GM12878 (cell line): ENCODE results near the gene NELFE. TPM values are rescaled to one million over a fixed set of nuclear protein-coding genes. Genes with fewer than 3 reads are reported as not detected.

Experiments
- CBX3 ChIP-seq: fragments of 200-600 bp; sonication (generic); IDR thresholded peaks from 2 replicates; pipeline ENCODE4 v1.6.1; 2016; ENCODE audit warnings: low read depth, borderline replicate concordance
- CREB1 ChIP-seq: IDR thresholded peaks from 2 replicates; pipeline ENCODE4 v1.6.1; 2012; ENCODE audit warnings: low read depth, mild to moderate bottlenecking, inconsistent platforms
- DPF2 ChIP-seq: fragments of 450-650 bp; IDR thresholded peaks from 2 replicates; pipeline ENCODE4 v1.6.1; 2017; ENCODE audit warnings: mild to moderate bottlenecking
- GATAD2B ChIP-seq: fragments of 450-650 bp; conservative IDR thresholded peaks from 2 replicates; pipeline ENCODE4 v1.6.1; 2017; ENCODE audit warnings: low read depth, mild to moderate bottlenecking, moderate library complexity
- HDAC2 ChIP-seq: fragments of 200-600 bp; sonication (generic); IDR thresholded peaks from 2 replicates; pipeline ENCODE4 v1.6.1; 2017
- JUNB ChIP-seq: IDR thresholded peaks from 2 replicates; pipeline ENCODE4 v1.6.1; 2016; ENCODE audit warnings: antibody characterized with exemption, mild to moderate bottlenecking
- NBN ChIP-seq: fragments of 450-650 bp; IDR thresholded peaks from 2 replicates; pipeline ENCODE4 v1.6.1; 2016
- NFYA ChIP-seq: IDR thresholded peaks from 2 replicates; pipeline ENCODE4 v1.6.1; 2011; ENCODE audit warnings: low read depth, mild to moderate bottlenecking, low read length, improper control_type of control experiment, borderline replicate concordance
- NR2C2 ChIP-seq: IDR thresholded peaks from 2 replicates; pipeline ENCODE4 v1.6.1; 2011; ENCODE audit warnings: borderline replicate concordance, low read depth; ENCODE audit not compliant: control insufficient read depth, insufficient read length
- RFX5 ChIP-seq: IDR thresholded peaks from 2 replicates; pipeline ENCODE4 v1.6.1; 2011; ENCODE audit warnings: low read depth, low read length, improper control_type of control experiment
- RUNX3 ChIP-seq: IDR thresholded peaks from 2 replicates; pipeline ENCODE4 v1.6.1; 2012; ENCODE audit warnings: low read length, inconsistent platforms
- SMAD1 ChIP-seq: fragments of 450-650 bp; IDR thresholded peaks from 2 replicates; pipeline ENCODE4 v1.6.1; 2018; ENCODE audit warnings: mild to moderate bottlenecking, low read depth; ENCODE audit not compliant: partially characterized antibody
- SMARCA5 ChIP-seq: fragments of 450-650 bp; IDR thresholded peaks from 2 replicates; pipeline ENCODE4 v1.6.1; 2017; ENCODE audit warnings: mild to moderate bottlenecking
- SREBF2 ChIP-seq: IDR thresholded peaks from 2 replicates; pipeline ENCODE4 v1.6.1; 2012; ENCODE audit warnings: mild to moderate bottlenecking, low read length
- STAT3 ChIP-seq: IDR thresholded peaks from 2 replicates; pipeline ENCODE4 v1.6.1; 2011; ENCODE audit warnings: low read depth, low read length, improper control_type of control experiment
- ZNF217 ChIP-seq: fragments of 450-650 bp; IDR thresholded peaks from 2 replicates; pipeline ENCODE4 v1.6.1; 2017; ENCODE audit warnings: antibody characterized with exemption, mild to moderate bottlenecking
- ZNF274 ChIP-seq: IDR thresholded peaks from one replicate; pipeline ENCODE4 v1.8.0; 2011; ENCODE audit not compliant: insufficient read length, insufficient read depth
- ZZZ3 ChIP-seq: IDR thresholded peaks from 2 replicates; pipeline ENCODE4 v1.6.1; 2011; ENCODE audit warnings: low read depth; ENCODE audit not compliant: control insufficient read depth, insufficient read length
- polyA plus RNA-seq, 11 experiments: library from polyadenylated mRNA; depleted of rRNA in 4 of 11; unstranded in 6 of 11; stranded (reverse) in 5 of 11; fragments of >200 nt; fragmentation: Nextera tagmentation in 4 of 11; fragmentation: Illumina TruSeq in 1 of 11; extraction: Ambion mirVana in 4 of 11; extraction: Trizol in 1 of 11; gene quantifications; 1 replicate in 1 of 11; 2 replicates in 10 of 11; pipeline versions ENCODE4 v1.2.1 to v1.2.3, GENCODE V29; 2011 to 2016; ENCODE audit warnings: inconsistent platforms in 2 of 11, missing spikeins in 2 of 11, low read depth in 1 of 11
- total RNA-seq, 4 experiments: library from RNA; depleted of rRNA in 3 of 4; stranded (reverse); fragments of >200 nt in 3 of 4; fragmentation: Illumina TruSeq in 1 of 4; extraction: Trizol in 1 of 4; gene quantifications; 2 replicates each; pipeline versions ENCODE4 v1.2.1 to v1.2.3, GENCODE V29; 2013 to 2021
- TF ChIP-seq, protein P1 (sequence below): fragments of 450-650 bp; IDR thresholded peaks from 2 replicates; pipeline ENCODE4 v1.6.1; 2017; ENCODE audit warnings: low read depth, mild to moderate bottlenecking, moderate library complexity
- TF ChIP-seq, protein P2 (sequence below): fragments of 450-650 bp; formaldehyde crosslinking; IDR thresholded peaks from 2 replicates; pipeline ENCODE4 v1.5.0; 2022; ENCODE audit warnings: mild to moderate bottlenecking, missing genetic modification characterization
- TF ChIP-seq, protein P3 (sequence below): fragments of 450-650 bp; formaldehyde crosslinking; IDR thresholded peaks from 2 replicates; pipeline ENCODE4 v1.4.0; 2020; ENCODE audit warnings: mild to moderate bottlenecking, moderate library complexity
- TF ChIP-seq, protein P4 (sequence below): IDR thresholded peaks from 2 replicates; pipeline ENCODE4 v1.6.1; 2011; ENCODE audit warnings: low read depth, low read length, improper control_type of control experiment, borderline replicate concordance

NELFE gene
- total and polyA plus RNA-seq, 10 of the 15 experiments (the other 5 are each of a cell fraction or from before 2014, with no cell fraction given): 8.5 to 105 (median 59.7) TPM

DNA sequence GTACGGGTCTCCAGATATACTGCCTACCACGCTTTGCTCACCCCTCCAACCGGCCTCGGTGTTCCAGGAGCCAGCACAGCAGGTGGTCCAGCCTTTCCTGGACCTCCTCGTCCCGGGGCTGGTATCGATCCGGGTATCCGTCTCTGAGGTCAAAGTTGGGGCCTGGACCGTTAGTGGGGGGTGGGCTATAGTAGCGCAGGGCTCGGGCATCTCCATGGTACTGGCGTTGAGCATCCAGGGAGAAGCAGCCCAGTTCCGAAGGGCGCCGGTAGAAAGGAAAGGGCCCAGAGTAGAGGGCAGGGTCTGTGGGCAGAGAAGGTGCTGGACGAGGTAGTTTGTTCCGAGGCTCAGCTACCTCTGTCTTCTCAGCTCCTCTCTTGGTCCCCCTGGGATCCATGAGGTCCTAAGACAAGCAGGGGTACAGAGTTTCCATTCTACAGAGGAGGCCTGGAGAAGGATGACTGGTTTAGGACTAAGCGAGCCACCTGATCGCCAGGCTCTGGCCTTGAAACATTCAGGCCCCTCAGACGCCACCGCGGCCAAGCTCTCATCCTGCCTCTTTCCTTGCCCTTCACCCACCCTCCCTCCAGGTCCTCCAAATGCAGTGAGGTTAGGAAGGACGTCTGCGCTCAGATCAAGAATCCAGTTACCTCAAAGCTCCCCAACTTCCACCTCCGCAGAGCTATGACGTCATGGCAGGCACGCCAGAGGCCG, 12.7 kb upstream of the NELFE start (continued):
- TF ChIP-seq NBN (no peak; the same call in 1 of the 2 replicates), GATAD2B (no peak), HDAC2 (no peak), RFX5 (no peak), SMARCA5 (peak; percentile 72; the same call in 1 of the 2 replicates), DPF2 (no peak), CBX3 (no peak), SMAD1 (peak; percentile 47), STAT3 (no peak), NR2C2 (no peak), SREBF2 (no peak), RUNX3 (no peak; the same call in 1 of the 2 replicates), ZNF217 (no peak), NFYA (no peak), ZZZ3 (no peak), ZNF274 (no peak), JUNB (no peak), CREB1 (no peak)
- TF ChIP-seq, protein P1, sequence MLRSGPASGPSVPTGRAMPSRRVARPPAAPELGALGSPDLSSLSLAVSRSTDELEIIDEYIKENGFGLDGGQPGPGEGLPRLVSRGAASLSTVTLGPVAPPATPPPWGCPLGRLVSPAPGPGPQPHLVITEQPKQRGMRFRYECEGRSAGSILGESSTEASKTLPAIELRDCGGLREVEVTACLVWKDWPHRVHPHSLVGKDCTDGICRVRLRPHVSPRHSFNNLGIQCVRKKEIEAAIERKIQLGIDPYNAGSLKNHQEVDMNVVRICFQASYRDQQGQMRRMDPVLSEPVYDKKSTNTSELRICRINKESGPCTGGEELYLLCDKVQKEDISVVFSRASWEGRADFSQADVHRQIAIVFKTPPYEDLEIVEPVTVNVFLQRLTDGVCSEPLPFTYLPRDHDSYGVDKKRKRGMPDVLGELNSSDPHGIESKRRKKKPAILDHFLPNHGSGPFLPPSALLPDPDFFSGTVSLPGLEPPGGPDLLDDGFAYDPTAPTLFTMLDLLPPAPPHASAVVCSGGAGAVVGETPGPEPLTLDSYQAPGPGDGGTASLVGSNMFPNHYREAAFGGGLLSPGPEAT: no peak
- TF ChIP-seq, protein P2, sequence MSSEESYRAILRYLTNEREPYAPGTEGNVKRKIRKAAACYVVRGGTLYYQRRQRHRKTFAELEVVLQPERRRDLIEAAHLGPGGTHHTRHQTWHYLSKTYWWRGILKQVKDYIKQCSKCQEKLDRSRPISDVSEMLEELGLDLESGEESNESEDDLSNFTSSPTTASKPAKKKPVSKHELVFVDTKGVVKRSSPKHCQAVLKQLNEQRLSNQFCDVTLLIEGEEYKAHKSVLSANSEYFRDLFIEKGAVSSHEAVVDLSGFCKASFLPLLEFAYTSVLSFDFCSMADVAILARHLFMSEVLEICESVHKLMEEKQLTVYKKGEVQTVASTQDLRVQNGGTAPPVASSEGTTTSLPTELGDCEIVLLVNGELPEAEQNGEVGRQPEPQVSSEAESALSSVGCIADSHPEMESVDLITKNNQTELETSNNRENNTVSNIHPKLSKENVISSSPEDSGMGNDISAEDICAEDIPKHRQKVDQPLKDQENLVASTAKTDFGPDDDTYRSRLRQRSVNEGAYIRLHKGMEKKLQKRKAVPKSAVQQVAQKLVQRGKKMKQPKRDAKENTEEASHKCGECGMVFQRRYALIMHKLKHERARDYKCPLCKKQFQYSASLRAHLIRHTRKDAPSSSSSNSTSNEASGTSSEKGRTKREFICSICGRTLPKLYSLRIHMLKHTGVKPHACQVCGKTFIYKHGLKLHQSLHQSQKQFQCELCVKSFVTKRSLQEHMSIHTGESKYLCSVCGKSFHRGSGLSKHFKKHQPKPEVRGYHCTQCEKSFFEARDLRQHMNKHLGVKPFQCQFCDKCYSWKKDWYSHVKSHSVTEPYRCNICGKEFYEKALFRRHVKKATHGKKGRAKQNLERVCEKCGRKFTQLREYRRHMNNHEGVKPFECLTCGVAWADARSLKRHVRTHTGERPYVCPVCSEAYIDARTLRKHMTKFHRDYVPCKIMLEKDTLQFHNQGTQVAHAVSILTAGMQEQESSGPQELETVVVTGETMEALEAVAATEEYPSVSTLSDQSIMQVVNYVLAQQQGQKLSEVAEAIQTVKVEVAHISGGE (CRISPR knock-in tag): no peak
- TF ChIP-seq, protein P3, sequence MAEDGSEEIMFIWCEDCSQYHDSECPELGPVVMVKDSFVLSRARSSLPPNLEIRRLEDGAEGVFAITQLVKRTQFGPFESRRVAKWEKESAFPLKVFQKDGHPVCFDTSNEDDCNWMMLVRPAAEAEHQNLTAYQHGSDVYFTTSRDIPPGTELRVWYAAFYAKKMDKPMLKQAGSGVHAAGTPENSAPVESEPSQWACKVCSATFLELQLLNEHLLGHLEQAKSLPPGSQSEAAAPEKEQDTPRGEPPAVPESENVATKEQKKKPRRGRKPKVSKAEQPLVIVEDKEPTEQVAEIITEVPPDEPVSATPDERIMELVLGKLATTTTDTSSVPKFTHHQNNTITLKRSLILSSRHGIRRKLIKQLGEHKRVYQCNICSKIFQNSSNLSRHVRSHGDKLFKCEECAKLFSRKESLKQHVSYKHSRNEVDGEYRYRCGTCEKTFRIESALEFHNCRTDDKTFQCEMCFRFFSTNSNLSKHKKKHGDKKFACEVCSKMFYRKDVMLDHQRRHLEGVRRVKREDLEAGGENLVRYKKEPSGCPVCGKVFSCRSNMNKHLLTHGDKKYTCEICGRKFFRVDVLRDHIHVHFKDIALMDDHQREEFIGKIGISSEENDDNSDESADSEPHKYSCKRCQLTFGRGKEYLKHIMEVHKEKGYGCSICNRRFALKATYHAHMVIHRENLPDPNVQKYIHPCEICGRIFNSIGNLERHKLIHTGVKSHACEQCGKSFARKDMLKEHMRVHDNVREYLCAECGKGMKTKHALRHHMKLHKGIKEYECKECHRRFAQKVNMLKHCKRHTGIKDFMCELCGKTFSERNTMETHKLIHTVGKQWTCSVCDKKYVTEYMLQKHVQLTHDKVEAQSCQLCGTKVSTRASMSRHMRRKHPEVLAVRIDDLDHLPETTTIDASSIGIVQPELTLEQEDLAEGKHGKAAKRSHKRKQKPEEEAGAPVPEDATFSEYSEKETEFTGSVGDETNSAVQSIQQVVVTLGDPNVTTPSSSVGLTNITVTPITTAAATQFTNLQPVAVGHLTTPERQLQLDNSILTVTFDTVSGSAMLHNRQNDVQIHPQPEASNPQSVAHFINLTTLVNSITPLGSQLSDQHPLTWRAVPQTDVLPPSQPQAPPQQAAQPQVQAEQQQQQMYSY: peak; percentile 82
- TF ChIP-seq, protein P4, sequence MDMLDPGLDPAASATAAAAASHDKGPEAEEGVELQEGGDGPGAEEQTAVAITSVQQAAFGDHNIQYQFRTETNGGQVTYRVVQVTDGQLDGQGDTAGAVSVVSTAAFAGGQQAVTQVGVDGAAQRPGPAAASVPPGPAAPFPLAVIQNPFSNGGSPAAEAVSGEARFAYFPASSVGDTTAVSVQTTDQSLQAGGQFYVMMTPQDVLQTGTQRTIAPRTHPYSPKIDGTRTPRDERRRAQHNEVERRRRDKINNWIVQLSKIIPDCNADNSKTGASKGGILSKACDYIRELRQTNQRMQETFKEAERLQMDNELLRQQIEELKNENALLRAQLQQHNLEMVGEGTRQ: no peak
